Osteocyte (in vitro differentiated cells): ENCODE results near the gene FNIP1. TPM values are rescaled to one million over a fixed set of nuclear protein-coding genes. Genes with fewer than 3 reads are reported as not detected.

Source experiments
- DNase-seq: peaks from one replicate; pipeline ENCODE4 v3.0.0; 2021; ENCODE audit warnings: mixed read lengths; ENCODE audit not compliant: unreplicated experiment; ENCODE audit errors: extremely low spot score
- H3K27ac Mint-ChIP-seq: one replicate; pipeline ENCODE4 v1.8.0; 2021; ENCODE audit warnings: mild to moderate bottlenecking, mixed read lengths; ENCODE audit not compliant: unreplicated experiment
- H3K27me3 Mint-ChIP-seq: one replicate; pipeline ENCODE4 v1.8.0; 2021; ENCODE audit warnings: mixed read lengths; ENCODE audit not compliant: unreplicated experiment
- H3K36me3 Mint-ChIP-seq: one replicate; pipeline ENCODE4 v1.8.0; 2021; ENCODE audit warnings: mixed read lengths; ENCODE audit not compliant: unreplicated experiment
- H3K4me1 Mint-ChIP-seq: one replicate; pipeline ENCODE4 v1.8.0; 2021; ENCODE audit warnings: mixed read lengths; ENCODE audit not compliant: unreplicated experiment
- H3K4me3 Mint-ChIP-seq: one replicate; pipeline ENCODE4 v1.8.0; 2021; ENCODE audit warnings: mild to moderate bottlenecking, moderate library complexity, mixed read lengths; ENCODE audit not compliant: unreplicated experiment
- H3K9me3 Mint-ChIP-seq: one replicate; pipeline ENCODE4 v1.8.0; 2021; ENCODE audit warnings: mixed read lengths; ENCODE audit not compliant: unreplicated experiment
- CTCF ChIP-seq: fragments of 200-600 bp; sonication (generic); IDR thresholded peaks from 2 replicates; pipeline ENCODE4 v1.5.0; 2021; ENCODE audit warnings: antibody characterized with exemption, mild to moderate bottlenecking, moderate library complexity
- total RNA-seq: library from RNA; stranded (reverse); gene quantifications from 2 replicates; pipeline ENCODE4 v1.2.1, GENCODE V29; 2021

FNIP1 gene
- total RNA-seq, 1 donor from 2014 or later: 43.0 TPM

DNA sequence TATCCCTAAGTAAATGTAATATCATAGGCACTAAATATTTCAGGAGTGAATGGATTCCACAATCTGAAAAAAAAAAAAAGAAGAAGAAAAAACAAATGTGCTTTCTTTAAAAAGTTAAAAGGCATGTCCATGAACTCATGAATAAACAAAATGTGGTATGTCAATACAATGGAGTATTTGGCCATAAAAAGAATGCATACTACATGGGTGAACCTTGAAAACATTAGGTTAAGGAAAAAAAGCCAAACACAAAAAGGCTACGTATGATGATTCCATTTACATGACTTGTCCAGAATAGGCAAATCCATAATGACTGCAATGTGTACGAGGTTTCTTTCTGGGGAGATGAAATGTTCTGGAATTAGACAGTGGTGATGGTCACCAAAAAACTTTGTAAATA lies 45.3 kb downstream of the FNIP1 start:
- Mint-ChIP-seq H3K27ac (no peak overlapping the region), H3K4me3 (no peak overlapping the region), H3K36me3 (no peaks in the 10 kb centered on the region), H3K27me3 (no peaks in the 10 kb centered on the region), H3K9me3 (no peaks in the 10 kb centered on the region), H3K4me1 (peaks cover 41% of the 10 kb centered on the region)
- DNase-seq: no peak
- TF ChIP-seq CTCF: no peak

DNA sequence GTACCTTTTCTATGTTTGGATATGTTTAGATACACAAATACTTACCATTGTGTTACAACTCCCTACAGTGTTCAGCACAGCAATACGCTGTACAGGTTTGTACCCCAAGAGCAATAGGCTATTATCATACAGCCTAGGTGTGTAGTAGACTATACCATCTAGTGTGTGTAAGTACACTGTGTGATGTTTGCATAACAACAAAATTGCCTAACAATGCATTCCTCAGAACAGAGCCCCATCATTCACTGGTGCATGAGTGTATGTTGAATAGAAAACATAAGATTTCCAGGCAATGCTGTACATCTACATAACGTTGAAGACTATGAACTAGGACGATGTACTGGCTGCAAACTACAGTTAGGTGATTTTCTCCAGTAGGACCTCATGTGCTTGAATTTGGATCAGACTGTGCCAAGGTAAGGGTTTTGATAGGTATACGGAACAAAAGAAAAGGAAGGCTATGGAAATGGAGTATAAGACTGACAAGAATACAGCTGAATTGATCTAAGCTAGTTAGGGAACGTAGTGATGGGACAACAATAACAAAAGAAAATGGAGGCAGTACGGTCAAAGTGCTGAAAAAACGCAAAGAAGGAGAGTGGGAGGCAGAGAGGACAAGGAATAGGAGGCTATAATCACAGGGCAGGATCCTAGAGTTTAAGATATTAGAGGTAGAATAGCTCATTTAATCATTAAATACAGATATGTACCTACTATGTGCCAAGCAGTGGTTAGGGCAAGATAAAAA lies 46.9 kb downstream of the FNIP1 start:
- no peak for DNase-seq
- Mint-ChIP-seq H3K27me3 (no peaks in the 10 kb centered on the region), H3K36me3 (peaks cover 2% of the 10 kb centered on the region), H3K4me3 (no peak overlapping the region), H3K27ac (no peak overlapping the region), H3K4me1 (peaks cover 49% of the 10 kb centered on the region), H3K9me3 (no peaks in the 10 kb centered on the region)
- no peak for TF ChIP-seq CTCF

GRCh38 chr5:131749138-131749537 lies 47.7 kb downstream of the FNIP1 start:
- Mint-ChIP-seq H3K36me3 (peaks cover 5% of the 10 kb centered on the region), H3K4me3 (no peak overlapping the region), H3K27me3 (no peaks in the 10 kb centered on the region), H3K9me3 (no peaks in the 10 kb centered on the region), H3K4me1 (peaks cover 50% of the 10 kb centered on the region), H3K27ac (no peak overlapping the region)
- no peak for TF ChIP-seq CTCF
- DNase-seq: no peak

DNA sequence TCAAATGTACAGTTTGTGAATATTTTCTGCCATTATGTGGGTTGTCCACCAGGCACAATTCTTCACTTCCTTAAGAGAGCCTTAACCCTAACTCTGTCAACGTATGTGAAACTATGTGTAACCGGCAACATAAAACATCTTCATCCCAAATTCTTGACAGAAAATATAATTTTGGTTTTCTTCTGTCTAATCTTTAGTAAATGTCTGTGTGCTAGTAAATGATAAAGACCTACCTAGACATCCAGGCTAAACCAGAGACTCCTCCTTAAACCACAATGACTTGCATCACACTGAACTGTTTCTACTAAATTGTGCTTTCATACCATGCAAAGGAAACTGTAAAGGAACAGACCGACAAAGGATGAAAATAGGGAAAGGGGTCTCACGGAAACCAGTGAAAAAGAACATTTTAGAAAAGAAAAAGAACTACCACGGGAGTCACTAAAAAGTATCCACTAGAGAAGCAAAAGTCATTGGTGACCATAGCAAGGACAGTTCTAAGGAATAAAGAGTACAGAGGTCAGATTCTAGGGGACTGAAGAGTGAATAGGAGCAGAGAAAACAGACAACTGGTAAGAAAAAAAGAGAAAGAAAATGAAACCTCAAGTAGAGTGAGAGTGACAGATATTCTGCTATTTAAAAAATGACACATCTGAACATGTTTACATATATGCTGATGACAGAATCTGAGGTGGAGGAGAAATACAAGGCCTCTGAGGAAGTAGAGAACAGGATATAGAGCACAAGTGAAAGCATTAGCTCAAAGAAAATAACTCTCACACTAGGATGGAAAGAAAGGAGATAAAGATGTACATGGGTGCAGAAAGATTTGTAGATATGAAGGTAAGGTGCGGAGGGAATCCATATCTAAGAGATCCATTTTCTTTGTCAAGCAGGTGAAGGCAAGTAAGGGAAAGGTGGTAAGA lies 49.4 kb downstream of the FNIP1 start:
- Mint-ChIP-seq H3K36me3 (peaks cover 20% of the 10 kb centered on the region), H3K27me3 (no peaks in the 10 kb centered on the region), H3K4me3 (no peak overlapping the region), H3K27ac (peak overlapping the region; percentile 63), H3K4me1 (peaks cover 39% of the 10 kb centered on the region), H3K9me3 (no peaks in the 10 kb centered on the region)
- TF ChIP-seq CTCF: no peak
- DNase-seq: no peak

DNA sequence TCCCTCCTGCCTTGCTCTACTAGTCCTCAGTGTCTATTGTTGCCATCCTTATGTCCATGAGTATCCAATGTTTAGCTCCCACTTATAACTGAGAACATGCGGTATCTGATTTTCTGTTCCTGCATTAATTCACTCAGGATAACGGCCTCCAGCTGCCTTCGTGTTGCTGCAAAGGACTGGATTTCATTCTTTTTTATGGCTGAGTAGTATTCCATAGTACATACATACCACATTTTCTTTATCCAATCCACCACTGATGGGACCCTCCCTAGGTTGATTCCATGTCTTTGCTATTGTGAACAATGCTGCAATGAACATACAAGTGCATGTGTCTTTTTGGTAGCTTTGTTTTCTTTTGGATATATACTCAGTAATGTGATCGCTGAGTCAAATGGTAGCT lies 50.4 kb downstream of the FNIP1 start:
- H3K27ac Mint-ChIP-seq: no peak overlapping the region
- H3K4me3 Mint-ChIP-seq: no peak overlapping the region

More for the DNA sequence above, 50.4 kb downstream of the FNIP1 start:
- Mint-ChIP-seq H3K4me1 (peaks cover 33% of the 10 kb centered on the region), H3K9me3 (no peaks in the 10 kb centered on the region), H3K36me3 (peaks cover 25% of the 10 kb centered on the region), H3K27me3 (no peaks in the 10 kb centered on the region)
- DNase-seq: no peak
- TF ChIP-seq CTCF: no peak
